Ovary (tissue), 3 donors: ENCODE measurements around the gene CADPS.

Source experiments
- CTCF ChIP-seq, 3 donors: fragments of 450-650 bp in 2 of 3; fragments of 200-600 bp in 1 of 3; IDR thresholded peaks; one replicate each; pipeline versions ENCODE4 v1.5.1 to v1.8.0; 2016 to 2022; ENCODE audit warnings: antibody characterized with exemption in 3 of 3, mild to moderate bottlenecking in 1 of 3
- EP300 ChIP-seq: sonication (generic); formaldehyde crosslinking; IDR thresholded peaks from one replicate; pipeline ENCODE4 v1.6.1; 2017; ENCODE audit warnings: antibody characterized with exemption
- POLR2A ChIP-seq: fragments of 450-650 bp; IDR thresholded peaks from one replicate; pipeline ENCODE4 v1.6.1; 2017; ENCODE audit warnings: antibody characterized with exemption, mild to moderate bottlenecking, moderate library complexity
- donor health status: DM: no; HTN: no; CAD: no.

DNA sequence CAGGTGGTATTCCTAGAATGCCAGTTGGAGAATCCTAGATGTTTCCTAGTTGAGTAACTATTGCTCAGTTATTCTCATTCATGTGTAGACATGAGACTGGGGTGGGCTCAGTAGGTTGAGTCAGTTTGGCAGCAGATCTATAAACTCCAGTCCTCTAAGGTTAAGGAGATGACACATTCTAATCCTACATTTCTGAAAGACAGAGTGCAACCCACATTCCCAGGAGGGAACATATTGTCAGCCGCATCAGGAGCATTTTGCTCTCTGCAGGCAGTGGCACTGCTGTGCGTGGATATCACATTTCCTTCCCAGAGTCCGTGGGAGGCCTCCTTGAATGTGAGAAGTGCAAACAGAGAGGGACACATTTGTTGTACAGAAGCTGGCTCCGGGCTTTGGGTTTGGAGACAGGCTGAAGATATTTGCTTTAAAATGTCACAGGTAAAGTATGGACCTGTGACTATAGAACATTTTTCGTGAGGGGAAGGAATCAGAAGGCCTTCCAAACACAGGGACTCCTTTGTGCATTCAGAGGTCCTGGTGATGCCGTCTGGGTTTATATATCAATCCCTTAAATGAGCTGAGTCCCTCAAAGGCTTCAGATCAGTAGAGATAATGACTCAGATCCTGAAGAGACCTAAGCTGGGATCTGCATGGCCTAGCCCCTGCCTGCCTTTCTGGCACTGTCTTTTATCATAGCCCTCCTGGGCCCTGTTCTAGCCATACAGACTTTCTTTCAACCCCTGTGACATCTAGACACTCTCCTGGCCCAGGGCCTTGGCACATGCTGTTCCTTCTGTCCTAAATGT is 156.5 kb downstream of the CADPS start:
- TF ChIP-seq CTCF (IDR thresholded peaks at IDR 0.05) (no peak), POLR2A (no peak), EP300 (no peak)
